Measurements from ENCODE around the gene ILK. TPM values are rescaled to one million over a fixed set of nuclear protein-coding genes. Genes with fewer than 3 reads are reported as not detected.

The ILK gene
- total RNA-seq, 1 experiment from 2014 or later = 92.3 TPM

GRCh38 chr11:6656936-6657335 lies 53.4 kb downstream of the ILK start:
- ChIA-PET CTCF (interaction anchor here (1.1 to 1.2 kb wide), 2 partner anchors 26 to 294 kb away, joined by 3 to 4 read pairs; partner anchors contain the start of gene MRPL17), POLR2A (no interaction called here)
- DNase-seq (ENCODE audit: unreplicated experiment) = no peak
- no TSS peak for BruUV-seq (replicated peaks)
- Mint-ChIP-seq H3K27me3 (ENCODE audit: insufficient read depth, unreplicated experiment) (peaks cover 19% of the 10 kb centered on the region), H3K9me3 (ENCODE audit: unreplicated experiment) (no peaks in the 10 kb centered on the region), H3K4me3 (ENCODE audit: unreplicated experiment) (no peak overlapping the region), H3K36me3 (ENCODE audit: insufficient read depth, unreplicated experiment) (no peaks in the 10 kb centered on the region), H3K27ac (ENCODE audit: low read depth, unreplicated experiment) (no peak overlapping the region), H3K4me1 (ENCODE audit: insufficient read depth, unreplicated experiment) (no peaks in the 10 kb centered on the region)
- intact Hi-C loops (cut with micrococcal nuclease) = no loop called here
- TF ChIP-seq CTCF (IDR thresholded peaks at IDR 0.05; ENCODE audit: unreplicated experiment) = no peak

GRCh38 chr11:6657346-6657745 lies 53.8 kb downstream of the ILK start:
- TF ChIP-seq CTCF (IDR thresholded peaks at IDR 0.05; ENCODE audit: unreplicated experiment) = no peak
- H3K4me1 Mint-ChIP-seq (ENCODE audit: insufficient read depth, unreplicated experiment) = no peaks in the 10 kb centered on the region
- intact Hi-C loops (cut with micrococcal nuclease) = no loop called here
- DNase-seq (ENCODE audit: unreplicated experiment) = no peak
- no TSS peak for BruUV-seq (replicated peaks)
- H3K27me3 Mint-ChIP-seq (ENCODE audit: insufficient read depth, unreplicated experiment) = peaks cover 19% of the 10 kb centered on the region
- no peak overlapping the region for H3K27ac Mint-ChIP-seq (ENCODE audit: low read depth, unreplicated experiment)
- H3K36me3 Mint-ChIP-seq (ENCODE audit: insufficient read depth, unreplicated experiment) = no peaks in the 10 kb centered on the region
- POLR2A ChIA-PET = no interaction called here
- H3K4me3 Mint-ChIP-seq (ENCODE audit: unreplicated experiment) = no peak overlapping the region
- CTCF ChIA-PET = interaction anchor here (0.7 to 1.2 kb wide), 3 partner anchors 10 to 294 kb away, joined by 3 to 4 read pairs (median 3); partner anchors contain the start of gene MRPL17
- H3K9me3 Mint-ChIP-seq (ENCODE audit: unreplicated experiment) = no peaks in the 10 kb centered on the region

- ChIA-PET CTCF (interaction anchor here (0.5 to 1.3 kb wide), 5 partner anchors 9 to 1080 kb away, joined by 3 to 4 read pairs (median 3); no protein-coding TSS in a partner anchor), POLR2A (no interaction called here)
- BruUV-seq (replicated peaks) = no TSS peak
Measured at GRCh38 chr11:6658647-6659046, 55.1 kb downstream of the ILK start.

More at GRCh38 chr11:6658647-6659046, 55.1 kb downstream of the ILK start:
- no peak for DNase-seq (ENCODE audit: unreplicated experiment)
- Mint-ChIP-seq H3K27me3 (ENCODE audit: insufficient read depth, unreplicated experiment) (peaks cover 19% of the 10 kb centered on the region), H3K9me3 (ENCODE audit: unreplicated experiment) (no peaks in the 10 kb centered on the region), H3K4me1 (ENCODE audit: insufficient read depth, unreplicated experiment) (no peaks in the 10 kb centered on the region), H3K27ac (ENCODE audit: low read depth, unreplicated experiment) (no peak overlapping the region), H3K4me3 (ENCODE audit: unreplicated experiment) (no peak overlapping the region), H3K36me3 (ENCODE audit: insufficient read depth, unreplicated experiment) (no peaks in the 10 kb centered on the region)
- no peak for TF ChIP-seq CTCF (IDR thresholded peaks at IDR 0.05; ENCODE audit: unreplicated experiment)
- intact Hi-C loops (cut with micrococcal nuclease) = no loop called here

Other genes starting within 250 kb of the ILK start
- 15.0 and 32.2 TPM in 2 replicates for gene SMPD1, start 213.3 kb upstream of the ILK start, total RNA-seq (2022)
- gene APBB1, start 184.7 kb upstream of the ILK start, total RNA-seq (2022) = 0.89 and 1.3 TPM in 2 replicates
- gene HPX, start 162.8 kb upstream of the ILK start, total RNA-seq (2022) = 0.71 and 0.75 TPM in 2 replicates
- 7.3 and 7.4 TPM in 2 replicates for gene TRIM3, start 129.8 kb upstream of the ILK start, total RNA-seq (2022)
- 76.3 and 96.0 TPM in 2 replicates for gene ARFIP2, start 122.4 kb upstream of the ILK start, total RNA-seq (2022)
- 36.2 and 42.1 TPM in 2 replicates for gene TIMM10B, start 122.3 kb upstream of the ILK start, total RNA-seq (2022)
- 18.3 and 26.5 TPM in 2 replicates for gene DNHD1, start 106.5 kb upstream of the ILK start, total RNA-seq (2022)
- 23.4 and 27.6 TPM in 2 replicates for gene RRP8, start 158 bp upstream of the ILK start, total RNA-seq (2022)
- gene TAF10, start 8.4 kb downstream of the ILK start, total RNA-seq (2022) = 157 and 167 TPM in 2 replicates
- 26.9 and 46.5 TPM in 2 replicates for gene TPP1, start 15.6 kb downstream of the ILK start, total RNA-seq (2022)
- 0.19 and 0.27 TPM in 2 replicates for gene DCHS1, start 52.0 kb downstream of the ILK start, total RNA-seq (2022)
- 78.0 and 88.4 TPM in 2 replicates for gene MRPL17, start 79.6 kb downstream of the ILK start, total RNA-seq (2022)
- 0.37 and 0.39 TPM in 2 replicates for gene OR2AG2, start 168.2 kb downstream of the ILK start, total RNA-seq (2022)
- not detected in 2 replicates for gene OR2AG1, start 179.2 kb downstream of the ILK start, total RNA-seq (2022)
- 0.17 and 0.28 TPM in 2 replicates for gene OR6A2, start 195.9 kb downstream of the ILK start, total RNA-seq (2022)
- not detected in 2 replicates for gene OR10A5, start 241.9 kb downstream of the ILK start, total RNA-seq (2022)